Measurements from ENCODE around the gene TICAM1. TPM values are rescaled to one million over a fixed set of nuclear protein-coding genes. Genes with fewer than 3 reads are reported as not detected.

The TICAM1 gene
- total and polyA plus RNA-seq, 2 experiments from 2014 or later, result 0.32 to 0.38 TPM

- TF ChIP-seq REST (IDR thresholded peaks at IDR 0.05; ENCODE audit: unreplicated experiment) (no peak), NANOG (IDR thresholded peaks at IDR 0.05; ENCODE audit: borderline replicate concordance) (no peak), ETS1 (IDR thresholded peaks at IDR 0.05) (no peak), EZH2 (IDR thresholded peaks at IDR 0.05; ENCODE audit: low read depth, unreplicated experiment) (no peak), STAT1 (IDR thresholded peaks at IDR 0.05; ENCODE audit: unreplicated experiment) (no peak), CTCF (conservative IDR thresholded peaks at IDR 0.05; ENCODE audit: low read depth in 2 of 2) (no peak)
These were observed 35.3 kb upstream of the TICAM1 start (continued) for GRCh38 chr19:4866595-4867424.

GRCh38 chr19:4861147-4861546 lies 29.6 kb upstream of the TICAM1 start:
- ATAC-seq, result peak; percentile 51
- Histone ChIP-seq H4K20me1 (replicated peaks; ENCODE audit: insufficient read depth) (no peaks in the 10 kb centered on the region; the same call in 1 of the 2 replicates), H3K4me3 (no peak overlapping the region), H3K79me2 (replicated peaks; ENCODE audit: insufficient read depth) (peaks cover 1% of the 10 kb centered on the region; the same call in 1 of the 2 replicates), H3K27me3 (ENCODE audit: insufficient read depth) (no peaks in the 10 kb centered on the region), H3K4me1 (ENCODE audit: insufficient read depth) (no peaks in the 10 kb centered on the region), H3K9me2 (ENCODE audit: insufficient read depth) (no peaks in the 10 kb centered on the region), H2AFZ (no peak overlapping the region), H3K27ac (ENCODE audit: low read depth) (no peak overlapping the region), H3K4me2 (no peak overlapping the region), H3K36me3 (ENCODE audit: insufficient read depth) (peaks cover 11% of the 10 kb centered on the region; the same call in 1 of the 2 replicates), H3F3A (replicated peaks; ENCODE audit: low read depth) (no peaks in the 10 kb centered on the region)
- Mint-ChIP-seq H3K27ac (no peak overlapping the region), H3K27me3 (ENCODE audit: insufficient read depth, low read depth, poor library complexity) (no peaks in the 10 kb centered on the region), H3K36me3 (ENCODE audit: low read depth) (no peaks in the 10 kb centered on the region; the same call in 2 of the 3 replicates), H3K4me3 (no peak overlapping the region), H3K9me3 (no peaks in the 10 kb centered on the region), H3K4me1 (no peaks in the 10 kb centered on the region)
- no peak for DNase-seq (ENCODE audit: low spot score)
- no peak for TF ChIP-seq REST (IDR thresholded peaks at IDR 0.05; ENCODE audit: unreplicated experiment)

Measured in GM23338 (cell line).